Choroid plexus epithelial cell (primary cell): ENCODE measurements around the gene LPP.

Source experiments
- DNase-seq: peaks from one replicate; pipeline ENCODE4 v3.0.0-alpha.2; 2010; ENCODE audit warnings: low read depth
- H3K4me3 ChIP-seq: 2 replicates; pipeline ENCODE4 v1.5.1; 2011; ENCODE audit warnings: low read depth, mild to moderate bottlenecking, control low read depth, low read length, moderate library complexity
- TF ChIP-seq, protein P1 (sequence below): conservative IDR thresholded peaks from 2 replicates; pipeline ENCODE4 v1.5.1; 2011; ENCODE audit warnings: low read depth, mild to moderate bottlenecking, control low read depth, inconsistent platforms, low read length, moderate library complexity

Gene LPP

DNA sequence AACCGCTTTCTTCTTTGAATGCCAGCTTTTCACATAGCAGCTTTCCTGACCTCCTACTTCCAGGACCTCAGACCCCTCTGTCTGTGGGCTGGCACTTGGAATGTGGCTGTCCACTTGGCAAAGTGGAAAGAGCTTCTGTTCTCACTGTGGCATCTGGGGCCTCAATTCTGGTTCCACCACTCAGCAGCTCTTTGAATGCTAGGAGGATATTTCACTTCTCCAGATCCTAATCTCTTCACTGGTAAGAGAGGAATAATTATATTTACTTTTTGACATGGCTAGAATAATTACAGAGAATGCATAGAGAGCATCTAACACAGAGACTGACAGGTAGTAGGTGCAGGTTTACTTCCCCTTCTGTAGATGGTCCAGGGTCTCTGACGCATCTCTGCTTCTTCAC is 405.9 kb downstream of the LPP start:
- TF ChIP-seq, protein P1, sequence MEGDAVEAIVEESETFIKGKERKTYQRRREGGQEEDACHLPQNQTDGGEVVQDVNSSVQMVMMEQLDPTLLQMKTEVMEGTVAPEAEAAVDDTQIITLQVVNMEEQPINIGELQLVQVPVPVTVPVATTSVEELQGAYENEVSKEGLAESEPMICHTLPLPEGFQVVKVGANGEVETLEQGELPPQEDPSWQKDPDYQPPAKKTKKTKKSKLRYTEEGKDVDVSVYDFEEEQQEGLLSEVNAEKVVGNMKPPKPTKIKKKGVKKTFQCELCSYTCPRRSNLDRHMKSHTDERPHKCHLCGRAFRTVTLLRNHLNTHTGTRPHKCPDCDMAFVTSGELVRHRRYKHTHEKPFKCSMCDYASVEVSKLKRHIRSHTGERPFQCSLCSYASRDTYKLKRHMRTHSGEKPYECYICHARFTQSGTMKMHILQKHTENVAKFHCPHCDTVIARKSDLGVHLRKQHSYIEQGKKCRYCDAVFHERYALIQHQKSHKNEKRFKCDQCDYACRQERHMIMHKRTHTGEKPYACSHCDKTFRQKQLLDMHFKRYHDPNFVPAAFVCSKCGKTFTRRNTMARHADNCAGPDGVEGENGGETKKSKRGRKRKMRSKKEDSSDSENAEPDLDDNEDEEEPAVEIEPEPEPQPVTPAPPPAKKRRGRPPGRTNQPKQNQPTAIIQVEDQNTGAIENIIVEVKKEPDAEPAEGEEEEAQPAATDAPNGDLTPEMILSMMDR, result no peak
- H3K4me3 ChIP-seq, result no peak overlapping the region
- DNase-seq, result no peak

DNA sequence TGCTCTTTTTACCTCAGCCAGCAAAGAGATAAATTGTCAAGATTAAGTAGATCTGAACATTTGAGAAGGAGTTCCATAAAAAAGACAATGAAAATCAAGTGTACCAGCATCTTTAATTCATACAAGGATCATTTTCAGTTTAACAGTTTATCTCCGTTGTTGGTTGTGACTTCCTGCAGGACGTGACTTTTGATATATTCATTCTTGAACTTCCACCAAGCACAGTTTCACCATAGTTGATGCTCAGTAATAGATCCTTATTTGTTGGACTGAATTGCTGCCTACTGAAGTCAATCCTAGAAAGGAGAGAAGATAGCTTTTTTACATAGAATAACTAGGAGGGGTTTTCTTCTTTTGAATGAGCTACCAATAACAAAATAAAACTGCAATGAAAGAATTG is 408.2 kb downstream of the LPP start:
- TF ChIP-seq, protein P1, result no peak
- no peak for DNase-seq
- H3K4me3 ChIP-seq, result no peak overlapping the region

DNA sequence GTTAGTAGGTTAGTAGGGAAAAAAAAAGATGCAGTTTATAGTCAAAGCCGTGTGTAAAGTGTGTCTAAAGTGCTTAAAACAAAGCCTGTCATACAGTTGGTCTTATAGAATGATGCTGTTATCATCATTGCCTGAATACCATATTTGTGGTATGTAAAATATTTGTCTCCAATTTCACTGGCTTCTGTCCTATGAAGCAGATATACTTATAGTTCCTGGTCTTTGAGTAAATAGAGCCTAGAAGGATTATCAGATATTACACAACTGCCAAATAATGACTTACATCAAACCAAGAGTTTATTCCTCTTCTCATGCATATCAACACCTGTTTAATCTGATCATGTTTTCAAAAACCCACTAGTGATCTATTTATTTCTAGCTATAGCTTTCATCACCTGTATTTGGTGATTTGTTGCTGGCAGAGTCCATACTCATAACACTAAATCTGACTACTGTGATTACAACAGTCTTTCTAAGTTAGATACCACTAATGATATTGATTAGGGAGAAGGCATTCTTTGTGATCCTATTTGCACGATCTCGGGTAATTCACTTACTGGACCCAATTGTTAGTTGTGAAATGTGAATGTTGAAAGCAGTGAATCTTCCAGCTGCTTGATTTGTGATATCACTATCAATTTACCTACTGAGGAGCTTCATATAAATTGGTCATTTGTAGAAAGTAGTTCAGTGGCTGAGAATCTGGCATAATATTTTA is 413.7 kb downstream of the LPP start:
- TF ChIP-seq, protein P1, result no peak
- H3K4me3 ChIP-seq, result no peak overlapping the region
- DNase-seq, result peak; percentile 55

DNA sequence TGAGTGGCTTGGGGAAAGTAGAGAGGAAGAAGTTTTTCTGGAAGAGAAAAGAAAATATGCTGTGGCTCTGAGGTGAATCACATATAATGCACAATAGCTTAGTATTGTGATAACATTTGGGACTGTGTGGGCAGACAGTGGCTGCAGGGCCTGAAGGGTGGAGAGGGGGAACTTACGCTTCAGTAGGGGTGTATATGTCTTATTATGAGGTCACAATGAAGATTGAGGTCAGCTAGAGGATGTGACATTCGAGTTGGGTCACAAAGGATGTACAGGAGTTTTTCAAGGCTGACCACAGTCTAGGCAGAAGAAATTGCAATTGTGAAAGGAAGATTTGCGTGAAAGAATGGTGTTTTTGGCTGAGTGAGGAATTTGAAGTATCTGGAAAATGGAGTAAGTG is 414.8 kb downstream of the LPP start:
- peak; percentile 47 for DNase-seq
- H3K4me3 ChIP-seq, result no peak overlapping the region
- TF ChIP-seq, protein P1, result no peak

DNA sequence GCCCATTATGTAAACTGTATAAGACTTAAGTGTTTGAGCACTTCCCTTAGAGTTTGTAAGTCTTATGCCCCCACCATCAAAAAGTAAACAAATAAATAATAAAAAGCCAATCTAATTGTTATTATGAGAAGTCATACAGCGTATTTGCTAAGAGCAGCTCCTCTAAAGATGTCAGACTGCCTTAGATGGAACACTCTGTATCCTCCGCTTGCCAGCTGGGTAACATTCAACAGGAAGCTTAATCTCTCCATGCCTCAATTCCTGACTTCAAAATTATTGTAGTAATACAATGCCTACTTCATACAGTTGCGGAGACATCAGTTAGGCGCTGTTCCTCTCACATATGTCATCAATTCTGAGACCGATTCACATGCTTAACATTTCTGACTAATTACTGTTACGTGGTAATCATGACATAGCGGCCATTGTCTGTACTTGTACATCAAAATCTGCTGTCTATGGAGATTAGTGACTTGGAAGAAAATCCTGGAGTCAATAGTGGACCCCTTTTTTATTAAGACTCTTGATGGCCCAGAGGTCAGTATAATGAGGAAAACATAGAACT is 417.7 kb downstream of the LPP start:
- TF ChIP-seq, protein P1, result no peak
- no peak for DNase-seq
- no peak overlapping the region for H3K4me3 ChIP-seq

DNA sequence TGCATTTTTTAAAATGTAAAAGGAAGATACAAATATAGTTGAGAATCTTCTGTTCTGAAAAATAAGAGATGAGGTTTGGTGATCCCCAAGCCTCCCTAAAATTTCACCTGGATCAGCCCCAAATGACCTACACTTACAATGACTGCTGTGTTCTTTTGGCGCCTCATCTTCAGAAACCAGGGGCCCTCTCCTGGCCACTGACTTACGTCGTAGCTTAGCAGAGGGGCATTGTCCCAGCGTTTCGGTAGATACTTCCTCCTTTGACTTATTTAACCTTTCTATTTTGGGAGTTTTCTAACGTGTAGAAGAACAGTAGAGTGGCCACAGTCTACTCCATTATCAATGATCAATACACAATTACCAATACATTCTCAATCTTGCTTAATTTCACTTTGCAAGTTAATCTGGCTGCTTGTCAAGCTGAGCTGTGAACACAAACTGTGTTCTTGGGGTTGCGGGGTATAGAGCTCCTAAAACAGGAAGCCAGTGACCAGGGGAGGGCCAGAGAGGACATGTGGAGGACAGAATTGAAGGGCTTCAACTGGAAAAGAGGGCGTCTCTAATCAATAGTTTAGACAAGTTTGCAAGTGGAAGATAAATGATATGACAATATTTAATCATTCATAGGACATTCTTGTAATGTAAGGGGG is 419.5 kb downstream of the LPP start:
- TF ChIP-seq, protein P1, result no peak
- H3K4me3 ChIP-seq, result no peak overlapping the region
- DNase-seq, result no peak
